Measurements from ENCODE around the gene UBE2J2.

DNA sequence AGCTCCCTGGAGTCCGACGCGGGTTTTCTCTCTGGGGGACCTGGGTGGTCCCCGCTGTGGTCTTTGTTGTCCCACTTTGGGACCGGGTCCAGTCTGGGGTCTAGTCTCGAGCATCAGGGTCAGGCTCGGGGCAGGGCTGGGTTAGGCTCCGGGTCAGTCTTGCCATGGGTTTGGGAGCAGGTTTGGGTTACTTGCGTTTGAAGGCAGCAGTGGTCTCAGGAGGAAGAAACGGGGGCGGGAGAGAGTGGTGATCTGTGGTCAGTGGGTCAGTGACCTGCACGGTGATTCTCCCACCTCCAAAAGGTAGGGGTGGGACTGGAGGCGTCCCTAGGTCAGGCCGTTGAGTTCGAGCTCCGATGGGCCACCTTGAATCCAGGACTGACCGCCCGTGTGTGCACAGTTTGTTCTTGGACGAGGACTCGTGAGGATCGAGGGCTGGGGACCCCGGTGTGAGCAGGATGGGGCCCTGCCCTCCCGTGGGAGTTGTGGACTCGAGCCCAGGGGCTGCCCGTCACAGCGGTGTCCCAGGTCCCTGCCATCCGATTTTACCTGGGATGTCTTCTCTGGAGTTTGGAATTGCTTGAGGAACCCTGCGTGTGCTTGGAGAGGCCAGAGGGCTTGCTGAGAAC, 39.4 kb downstream of the UBE2J2 start:
- TF ChIP-seq, protein P1, sequence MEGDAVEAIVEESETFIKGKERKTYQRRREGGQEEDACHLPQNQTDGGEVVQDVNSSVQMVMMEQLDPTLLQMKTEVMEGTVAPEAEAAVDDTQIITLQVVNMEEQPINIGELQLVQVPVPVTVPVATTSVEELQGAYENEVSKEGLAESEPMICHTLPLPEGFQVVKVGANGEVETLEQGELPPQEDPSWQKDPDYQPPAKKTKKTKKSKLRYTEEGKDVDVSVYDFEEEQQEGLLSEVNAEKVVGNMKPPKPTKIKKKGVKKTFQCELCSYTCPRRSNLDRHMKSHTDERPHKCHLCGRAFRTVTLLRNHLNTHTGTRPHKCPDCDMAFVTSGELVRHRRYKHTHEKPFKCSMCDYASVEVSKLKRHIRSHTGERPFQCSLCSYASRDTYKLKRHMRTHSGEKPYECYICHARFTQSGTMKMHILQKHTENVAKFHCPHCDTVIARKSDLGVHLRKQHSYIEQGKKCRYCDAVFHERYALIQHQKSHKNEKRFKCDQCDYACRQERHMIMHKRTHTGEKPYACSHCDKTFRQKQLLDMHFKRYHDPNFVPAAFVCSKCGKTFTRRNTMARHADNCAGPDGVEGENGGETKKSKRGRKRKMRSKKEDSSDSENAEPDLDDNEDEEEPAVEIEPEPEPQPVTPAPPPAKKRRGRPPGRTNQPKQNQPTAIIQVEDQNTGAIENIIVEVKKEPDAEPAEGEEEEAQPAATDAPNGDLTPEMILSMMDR (IDR thresholded peaks at IDR 0.05), result no peak
- TF ChIP-seq POLR2A (IDR thresholded peaks at IDR 0.05), result no peak

Measured in body of pancreas (tissue), 4 donors.